ENCODE measurements around the gene NR4A1. TPM values are rescaled to one million over a fixed set of nuclear protein-coding genes. Genes with fewer than 3 reads are reported as not detected.
"Not testable (repeated sequence)": the region's sequence is repeated elsewhere in the genome, so short reads cannot be mapped to it uniquely, and the experiment has no call there.

The NR4A1 gene
- total RNA-seq, 1 donor from 2014 or later, result 5.3 TPM

DNA sequence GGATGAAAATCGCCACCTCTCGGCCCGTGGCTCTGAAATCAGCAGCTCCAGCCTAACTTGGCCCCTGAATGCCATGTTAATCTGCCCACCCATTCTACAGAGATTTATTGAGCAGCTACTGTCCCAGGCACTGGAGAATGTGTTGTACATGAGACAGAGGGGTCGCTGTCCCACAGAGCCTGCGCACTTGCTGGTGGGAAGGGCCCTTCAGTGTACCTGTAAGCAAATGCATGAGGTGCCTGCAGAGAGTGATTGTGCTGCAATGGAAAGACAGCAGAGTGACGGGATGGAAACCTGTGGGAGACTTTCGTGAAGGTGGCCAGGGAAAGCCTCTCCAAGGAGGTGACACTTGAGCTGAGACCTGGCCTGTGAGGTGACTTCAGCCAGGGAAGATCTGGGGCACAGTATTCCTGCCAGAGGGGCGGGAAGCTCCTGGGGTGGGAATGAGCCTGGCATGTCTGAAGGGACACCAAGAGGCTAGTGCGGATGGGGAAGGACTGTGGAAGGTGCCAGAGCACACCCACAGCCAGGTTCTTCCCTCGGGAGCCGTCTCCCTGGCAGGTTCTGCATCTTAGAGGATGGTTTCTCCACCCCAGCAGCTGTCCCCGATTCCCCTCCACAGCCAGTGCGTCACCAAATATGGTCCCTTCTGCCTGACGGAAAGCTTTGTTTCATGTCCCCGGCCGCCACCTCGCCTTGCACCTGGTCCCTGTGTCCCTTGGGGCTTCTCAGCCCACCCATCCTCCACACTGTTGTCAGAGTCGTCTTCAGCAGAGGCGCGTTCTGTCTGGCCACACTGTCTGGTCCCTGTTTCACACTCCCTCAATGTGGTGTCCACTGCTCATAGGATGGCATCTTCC lies 36.9 kb downstream of the NR4A1 start:
- DNase-seq (ENCODE audit: low spot score in 2 of 2) (peak in 1 of 2 donors; percentile 43), FAIRE-seq (no peak)

DNA sequence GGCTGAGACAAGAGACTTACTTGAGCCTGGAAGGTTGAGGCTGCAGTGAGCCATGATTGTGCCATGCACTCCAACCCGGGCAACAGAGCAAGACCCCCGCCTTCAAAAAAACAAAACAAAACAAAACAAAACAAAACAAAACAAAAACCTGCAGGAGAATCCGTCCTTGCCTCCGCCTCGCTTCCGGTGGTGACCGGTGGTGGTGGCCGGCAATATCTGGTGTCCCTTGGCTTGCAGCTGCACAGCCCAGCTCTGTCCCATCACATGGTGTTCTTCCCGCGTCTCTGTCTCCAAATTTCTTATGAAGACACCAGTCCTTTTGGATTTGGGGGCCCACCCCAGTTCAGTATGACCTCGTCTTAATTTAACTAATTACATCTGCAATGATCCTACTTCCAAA lies 38.2 kb downstream of the NR4A1 start:
- no peak for FAIRE-seq

GRCh38 chr12:52090291-52090690 lies 39.0 kb downstream of the NR4A1 start:
- DNase-seq (ENCODE audit: low spot score in 2 of 2) (peak in 1 of 2 donors; percentile 2), FAIRE-seq (no peak)

More for the DNA sequence above, 38.2 kb downstream of the NR4A1 start:
- peak in 1 of 2 donors; percentile 2 for DNase-seq (ENCODE audit: low spot score in 2 of 2)

- DNase-seq (ENCODE audit: low spot score in 2 of 2) (no peak), FAIRE-seq (no peak)
Measured at GRCh38 chr12:52091061-52091460, 39.8 kb downstream of the NR4A1 start.

- FAIRE-seq (no peak), DNase-seq (ENCODE audit: low spot score in 2 of 2) (peak in 1 of 2 donors; percentile 7)
Measured at GRCh38 chr12:52091869-52092268, 40.6 kb downstream of the NR4A1 start.

- no peak for DNase-seq (ENCODE audit: low spot score in 2 of 2)
- FAIRE-seq, result no peak
Measured at GRCh38 chr12:52093346-52093745, 42.1 kb downstream of the NR4A1 start.

DNA sequence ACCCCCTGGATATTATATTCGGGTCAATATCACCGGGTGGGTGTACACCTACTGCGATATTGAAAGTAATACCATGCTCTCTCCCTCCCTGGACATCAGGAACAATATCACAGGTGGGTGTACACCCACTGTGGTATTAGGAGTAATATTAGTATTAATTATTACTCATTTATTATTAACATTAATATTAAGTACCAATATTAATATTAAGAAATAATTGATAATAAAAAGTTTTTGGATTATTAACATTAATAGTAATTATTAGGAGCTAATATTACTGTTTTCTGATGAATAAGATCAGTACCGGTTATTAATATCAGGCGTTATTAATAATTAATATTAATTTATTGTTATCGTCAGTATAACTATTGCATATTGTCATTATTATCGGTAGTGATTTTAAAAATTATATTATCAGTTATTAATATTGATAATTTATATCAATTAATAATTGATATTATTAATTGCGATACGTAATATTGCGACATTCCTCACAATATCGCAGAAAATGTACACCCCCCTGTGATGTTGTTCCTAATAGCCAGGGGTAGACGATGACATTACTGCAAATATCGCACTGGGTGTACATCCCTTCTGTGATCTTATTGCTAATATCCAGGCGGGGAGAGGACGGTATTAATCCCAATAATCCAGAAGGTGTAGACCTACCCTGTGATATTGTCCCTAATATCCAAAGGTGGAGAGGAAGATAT lies 45.2 kb downstream of the NR4A1 start:
- FAIRE-seq (peak; percentile 56), DNase-seq (ENCODE audit: low spot score in 2 of 2) (no peak)

DNA sequence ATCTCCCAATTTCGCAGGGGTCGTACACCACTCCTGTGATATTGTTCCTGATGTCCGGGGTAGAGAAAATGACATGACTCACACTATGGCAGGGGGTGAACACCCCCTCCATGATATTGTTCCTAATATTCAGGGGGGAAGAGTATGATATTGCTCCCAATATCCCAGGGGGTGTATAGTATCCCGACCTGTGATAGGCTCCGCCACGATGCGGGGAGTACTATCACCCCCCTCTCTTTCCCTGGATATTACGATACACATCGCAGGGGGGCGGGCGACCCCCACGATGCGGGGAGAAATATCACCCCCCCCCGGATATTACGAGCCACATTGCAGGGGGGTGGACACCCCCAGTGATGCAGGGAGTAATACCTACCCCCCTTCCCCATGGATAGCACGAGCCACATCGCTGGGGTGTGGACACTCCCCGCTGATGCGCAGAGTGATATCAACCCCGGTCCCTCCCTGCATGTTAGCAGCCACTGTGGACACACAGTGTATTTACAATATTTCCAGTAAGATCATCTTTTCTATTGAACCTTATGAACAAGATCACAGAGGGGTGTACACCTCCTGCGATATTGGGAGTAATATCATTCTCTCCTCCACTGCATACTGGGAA lies 45.9 kb downstream of the NR4A1 start:
- FAIRE-seq (no peak), DNase-seq (ENCODE audit: low spot score in 2 of 2) (no peak)

DNA sequence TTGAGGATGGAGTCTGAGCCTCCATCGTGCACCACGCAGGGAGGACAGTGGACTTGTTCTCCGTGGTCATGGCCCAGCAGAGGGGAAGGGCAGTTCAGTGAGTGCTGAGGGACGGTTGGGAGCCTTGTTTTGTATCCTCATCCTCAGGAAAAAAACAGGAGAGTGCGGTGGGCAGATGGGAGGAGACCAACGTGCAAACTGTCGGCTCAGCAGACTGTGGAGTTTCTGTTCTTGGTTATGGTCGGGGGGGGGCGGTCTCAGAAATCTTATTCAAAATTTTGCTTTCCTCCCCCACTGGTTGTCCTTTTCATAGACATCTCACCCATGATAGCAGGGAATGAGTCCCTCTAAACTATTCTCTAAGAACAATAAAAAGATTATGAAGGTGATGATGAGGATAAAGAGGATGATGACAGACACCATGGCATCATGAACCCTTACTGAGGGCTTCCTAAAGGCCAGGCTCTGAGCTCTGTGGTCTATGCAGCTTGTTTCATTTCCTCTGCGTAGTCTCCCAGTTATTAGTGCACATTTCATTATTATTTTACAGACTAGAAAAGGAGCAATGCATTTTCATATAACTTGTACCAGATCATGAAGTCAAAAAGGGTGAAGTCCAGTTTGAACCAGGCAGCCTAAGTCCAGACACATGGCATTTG lies 53.3 kb downstream of the NR4A1 start:
- not testable (repeated sequence) for DNase-seq (ENCODE audit: low spot score in 2 of 2); FAIRE-seq

Other genes starting within 250 kb of the NR4A1 start
- gene FIGNL2, start 202.7 kb upstream of the NR4A1 start, total RNA-seq, result 0.82 TPM
- gene ANKRD33, start 163.3 kb upstream of the NR4A1 start, total RNA-seq, result not detected
- 9.4 TPM for gene ACVRL1, start 143.9 kb upstream of the NR4A1 start, total RNA-seq
- 43.2 TPM for gene ACVR1B, start 99.7 kb upstream of the NR4A1 start, total RNA-seq
- 2.4 TPM for gene TAMALIN, start 44.5 kb upstream of the NR4A1 start, total RNA-seq
- 26.5 TPM for gene ATG101, start 18.5 kb downstream of the NR4A1 start, total RNA-seq
- gene SMIM41, start 28.3 kb downstream of the NR4A1 start, total RNA-seq, result not detected
- not detected for gene KRT80, start 140.6 kb downstream of the NR4A1 start, total RNA-seq
- gene KRT7, start 181.8 kb downstream of the NR4A1 start, total RNA-seq, result not detected
- under 0.01 TPM for gene KRT86, start 223.2 kb downstream of the NR4A1 start, total RNA-seq
- gene KRT81, start 240.1 kb downstream of the NR4A1 start, total RNA-seq, result not detected

All from frontal cortex (tissue), 4 donors.